GM23248 (cell line): ENCODE results near the gene NUP205. TPM values are rescaled to one million over a fixed set of nuclear protein-coding genes. Genes with fewer than 3 reads are reported as not detected.
"Not testable (repeated sequence)": the region's sequence is repeated elsewhere in the genome, so short reads cannot be mapped to it uniquely, and the experiment has no call there.

Experiments used
- DNase-seq: peaks from one replicate; pipeline ENCODE4 v3.0.0-alpha.2; 2015
- H2AFZ ChIP-seq: fragments of 200-600 bp; sonication (generic); 2 replicates; pipeline ENCODE4 v1.6.1; 2016; ENCODE audit warnings: antibody characterized with exemption
- H3F3A ChIP-seq: fragments of 200-600 bp; sonication (generic); 2 replicates; pipeline ENCODE4 v1.6.1; 2016; ENCODE audit warnings: mild to moderate bottlenecking, antibody characterized with exemption, mixed run types; ENCODE audit not compliant: insufficient read depth
- H3K27ac ChIP-seq: fragments of 200-600 bp; sonication (generic); 2 replicates; pipeline ENCODE4 v1.5.1; 2016; ENCODE audit warnings: mild to moderate bottlenecking
- H3K27me3 ChIP-seq: fragments of 200-600 bp; sonication (generic); replicated peaks from 2 replicates; pipeline ENCODE4 v1.6.1; 2016; ENCODE audit warnings: mild to moderate bottlenecking; ENCODE audit not compliant: insufficient read depth
- H3K36me3 ChIP-seq: fragments of 200-600 bp; sonication (generic); 2 replicates; pipeline ENCODE4 v1.6.1; 2016; ENCODE audit warnings: low read depth, mild to moderate bottlenecking
- H3K4me1 ChIP-seq: fragments of 200-600 bp; sonication (generic); 2 replicates; pipeline ENCODE4 v1.6.1; 2016; ENCODE audit warnings: mild to moderate bottlenecking; ENCODE audit not compliant: insufficient read depth
- H3K4me2 ChIP-seq: fragments of 200-600 bp; sonication (generic); one replicate; pipeline ENCODE4 v1.6.1; 2016; ENCODE audit warnings: mild to moderate bottlenecking; ENCODE audit not compliant: unreplicated experiment
- H3K4me3 ChIP-seq: fragments of 200-600 bp; sonication (generic); 2 replicates; pipeline ENCODE4 v1.5.1; 2016; ENCODE audit warnings: mild to moderate bottlenecking
- H3K79me2 ChIP-seq: fragments of 200-600 bp; sonication (generic); 2 replicates; pipeline ENCODE4 v1.6.1; 2016; ENCODE audit warnings: mild to moderate bottlenecking; ENCODE audit not compliant: insufficient read depth
- H3K9ac ChIP-seq: fragments of 200-600 bp; sonication (generic); 2 replicates; pipeline ENCODE4 v1.6.1; 2016; ENCODE audit warnings: mild to moderate bottlenecking
- H3K9me2 ChIP-seq: fragments of 200-600 bp; sonication (generic); 2 replicates; pipeline ENCODE4 v1.6.1; 2016; ENCODE audit warnings: mixed run types, mild to moderate bottlenecking, moderate library complexity; ENCODE audit not compliant: insufficient read depth
- H3K9me3 ChIP-seq: fragments of 200-600 bp; sonication (generic); one replicate; pipeline ENCODE4 v1.6.1; 2017; ENCODE audit warnings: low read depth
- H4K20me1 ChIP-seq: fragments of 200-600 bp; sonication (generic); 2 replicates; pipeline ENCODE4 v1.6.0; 2016; ENCODE audit not compliant: insufficient read depth
- EZH2 ChIP-seq: fragments of 200-600 bp; sonication (generic); IDR thresholded peaks from 2 replicates; pipeline ENCODE4 v1.6.1; 2018; ENCODE audit warnings: antibody characterized with exemption, mild to moderate bottlenecking; ENCODE audit not compliant: insufficient read depth, poor library complexity, severe bottlenecking
- EZH2phosphoT487 ChIP-seq: fragments of 200-600 bp; sonication (generic); IDR thresholded peaks from 2 replicates; pipeline ENCODE4 v1.6.1; 2018; ENCODE audit warnings: antibody characterized with exemption, moderate library complexity, mild to moderate bottlenecking, low read depth; ENCODE audit not compliant: insufficient read depth
- WGBS, 2 experiments: methylation state at CpG; one replicate each; pipeline ENCODE4 v1.1.6; 2015 to 2017; ENCODE audit warnings: low lambda C conversion rate in 2 of 2, low coverage in 1 of 2; ENCODE audit errors: missing lambda C conversion rate in 2 of 2; 5-methylcytosine and 5-hydroxymethylcytosine counted together
- in situ Hi-C: fragments of 300-500 bp; cut with MboI; formaldehyde crosslinking; loops from 2 replicates; pipeline ENCODE4 v1.15.0; 2020
- polyA plus RNA-seq: library from polyadenylated mRNA; unstranded; fragments of >200 nt; fragmentation: Nextera tagmentation; extraction: Ambion mirVana; gene quantifications from 2 replicates; pipeline ENCODE4 v1.2.1, GENCODE V29; 2016
- total RNA-seq: library from RNA; depleted of rRNA; stranded (reverse); fragments of >200 nt; shearing (Covaris generic); gene quantifications from 2 replicates; pipeline ENCODE4 v1.2.3, GENCODE V29; 2014

Gene NUP205
- total and polyA plus RNA-seq, 2 experiments from 2014 or later = 18.5 to 31.8 TPM

GRCh38 chr7:135620980-135621850 lies 63.5 kb downstream of the NUP205 start:
- peak overlapping the region; percentile 39 for H3K4me2 ChIP-seq
- peaks cover 20% of the 10 kb centered on the region for H3K36me3 ChIP-seq
- WGBS, 2 experiments = 63 to 79% methylated on average over 1 of the region's 1 CpG

GRCh38 chr7:135634191-135634878 lies 76.6 kb downstream of the NUP205 start:
- in situ Hi-C loops = no loop called here
- H3K79me2 ChIP-seq = no peaks in the 10 kb centered on the region
- TF ChIP-seq EZH2phosphoT487 (no peak), EZH2 (no peak)
- H3K27me3 ChIP-seq = no peaks in the 10 kb centered on the region
- H4K20me1 ChIP-seq = no peaks in the 10 kb centered on the region
- no peak for DNase-seq
- no peak overlapping the region for H2AFZ ChIP-seq
- no peak overlapping the region for H3K4me2 ChIP-seq
- WGBS, 2 experiments = 98 to 99% methylated on average over 7 of the region's 7 CpGs
- peaks cover 20% of the 10 kb centered on the region for H3K36me3 ChIP-seq
- no peaks in the 10 kb centered on the region for H3K4me1 ChIP-seq
- H3K4me3 ChIP-seq = no peak overlapping the region
- H3F3A ChIP-seq = no peaks in the 10 kb centered on the region
- H3K9me2 ChIP-seq = no peaks in the 10 kb centered on the region
- H3K27ac ChIP-seq = no peak overlapping the region
- no peak overlapping the region for H3K9ac ChIP-seq
- no peaks in the 10 kb centered on the region for H3K9me3 ChIP-seq

More at GRCh38 chr7:135620980-135621850, 63.5 kb downstream of the NUP205 start:
- Histone ChIP-seq H4K20me1 (no peaks in the 10 kb centered on the region), H3K27ac (0 out of 2 replicates have a peak overlapping the region, but pooled peaks have one; percentile 8), H3K4me3 (peak overlapping the region; percentile 27; the same call in 1 of the 2 replicates), H3K4me1 (peaks cover 11% of the 10 kb centered on the region), H3K9me3 (no peaks in the 10 kb centered on the region), H3F3A (peaks cover 11% of the 10 kb centered on the region; the same call in 1 of the 2 replicates), H3K27me3 (no peaks in the 10 kb centered on the region), H3K79me2 (no peaks in the 10 kb centered on the region), H3K9me2 (no peaks in the 10 kb centered on the region), H2AFZ (0 out of 2 replicates have a peak overlapping the region, but pooled peaks have one; percentile 19), H3K9ac (peak overlapping the region; percentile 46)
- TF ChIP-seq EZH2 (no peak), EZH2phosphoT487 (no peak)
- in situ Hi-C loops = no loop called here
- peak; percentile 91 for DNase-seq

DNA sequence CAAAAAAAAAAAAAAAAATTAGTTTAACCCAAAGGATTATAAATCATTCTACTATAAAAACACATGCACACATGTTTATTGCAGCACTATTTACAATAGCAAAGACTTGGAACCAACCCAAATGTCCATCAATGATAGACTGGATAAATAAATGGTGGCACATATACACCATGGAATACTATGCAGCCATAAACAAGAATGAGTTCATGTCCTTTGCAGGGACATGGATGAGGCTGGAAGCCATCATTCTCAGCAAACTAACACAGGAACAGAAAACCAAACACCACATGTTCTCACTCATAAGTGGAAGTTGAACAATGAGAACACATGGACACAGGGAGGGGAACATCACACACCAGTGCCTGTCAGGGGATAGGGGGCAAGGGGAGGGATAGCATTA lies 82.0 kb downstream of the NUP205 start:
- H3K9me2 ChIP-seq, DNase-seq, H3K79me2 ChIP-seq, H3K4me3 ChIP-seq, H3F3A ChIP-seq, H3K9me3 ChIP-seq, H4K20me1 ChIP-seq, H3K27ac ChIP-seq, H3K9ac ChIP-seq, H3K4me2 ChIP-seq, H3K27me3 ChIP-seq, H3K4me1 ChIP-seq, H2AFZ ChIP-seq: not testable (repeated sequence)
- in situ Hi-C loops = loop anchor here (10.0 kb wide), 1 partner anchor 365 kb away; no protein-coding TSS in a partner anchor
- peaks cover 15% of the 10 kb centered on the region for H3K36me3 ChIP-seq

DNA sequence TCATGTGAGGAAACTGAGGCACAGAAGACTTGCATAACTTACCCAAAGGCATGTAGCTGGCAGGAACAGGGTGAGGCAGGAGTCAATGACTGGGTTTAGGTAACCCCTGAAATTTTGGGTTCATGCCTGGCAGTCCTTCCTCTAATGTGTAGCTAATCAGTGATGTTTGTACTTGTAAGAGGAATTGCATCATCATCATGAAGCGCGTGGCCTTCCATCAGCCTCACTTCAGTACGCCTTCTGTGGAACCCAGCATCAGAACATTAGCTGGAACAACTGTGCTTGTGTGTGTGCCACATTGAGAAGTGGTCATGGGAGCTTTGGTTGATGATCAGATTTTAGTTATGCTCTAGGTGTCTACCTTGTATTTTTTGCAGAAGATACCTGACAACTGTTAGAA lies 86.4 kb downstream of the NUP205 start:
- H3K9ac ChIP-seq = no peak overlapping the region
- in situ Hi-C loops = loop anchor here (10.0 kb wide), 1 partner anchor 369 kb away; no protein-coding TSS in a partner anchor
- DNase-seq = no peak
- H3K9me2 ChIP-seq = no peaks in the 10 kb centered on the region
- peaks cover 28% of the 10 kb centered on the region for H3K36me3 ChIP-seq
- H3K4me1 ChIP-seq = no peaks in the 10 kb centered on the region
- H3K27ac ChIP-seq = no peak overlapping the region
- no peak for TF ChIP-seq EZH2phosphoT487
- no peaks in the 10 kb centered on the region for H3K27me3 ChIP-seq
- no peak overlapping the region for H3K4me3 ChIP-seq
- H3K9me3 ChIP-seq = no peaks in the 10 kb centered on the region
- H2AFZ ChIP-seq = no peak overlapping the region
- 96 to 98% methylated on average over 3 of the region's 3 CpGs for WGBS, 2 experiments
- H3F3A ChIP-seq = no peaks in the 10 kb centered on the region
- H3K4me2 ChIP-seq = no peak overlapping the region
- H3K79me2 ChIP-seq = no peaks in the 10 kb centered on the region
- no peaks in the 10 kb centered on the region for H4K20me1 ChIP-seq
